HG03439 (cell line): ENCODE results near the gene UBE2F.

ENCODE experiments used
- ATAC-seq: cut with Tn5 transposase; IDR thresholded peaks from one replicate; pipeline ENCODE4 v1.9.1; 2021; ENCODE audit warnings: mild to moderate bottlenecking, moderate library complexity; ENCODE audit not compliant: unreplicated experiment

UBE2F gene

DNA sequence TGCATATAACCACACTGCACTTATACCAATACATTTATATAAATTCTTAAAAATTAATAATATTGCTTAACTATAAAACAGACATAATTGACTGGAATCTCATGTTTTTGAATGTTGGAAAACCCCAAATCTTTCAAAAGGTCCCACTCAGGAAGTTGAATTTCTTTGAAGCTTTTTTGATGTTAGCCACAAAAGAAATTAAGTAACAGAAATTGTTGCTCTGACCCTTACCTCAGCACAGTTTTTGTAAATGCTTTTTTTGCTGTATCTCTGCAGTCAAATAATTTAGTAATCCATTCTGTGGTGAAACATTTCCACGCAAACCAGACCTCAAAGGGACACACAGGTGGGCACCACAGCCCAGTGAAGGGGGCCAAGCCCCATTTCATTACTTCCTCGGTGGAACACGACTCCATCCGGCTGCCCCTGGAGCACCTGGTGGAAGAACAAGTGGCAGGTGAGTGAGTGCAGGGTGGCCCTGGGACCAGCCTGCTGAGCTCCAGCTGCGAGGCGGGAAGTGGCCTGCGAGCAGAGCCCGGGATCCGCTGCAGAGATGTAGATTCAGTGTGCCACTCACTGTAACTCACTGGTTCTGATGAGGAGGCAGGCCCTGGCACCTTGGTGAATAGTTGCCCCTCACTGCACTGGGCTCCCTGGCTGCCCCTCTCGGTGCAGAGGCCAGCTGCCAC, 102.4 kb downstream of the UBE2F start:
- ATAC-seq: no peak

DNA sequence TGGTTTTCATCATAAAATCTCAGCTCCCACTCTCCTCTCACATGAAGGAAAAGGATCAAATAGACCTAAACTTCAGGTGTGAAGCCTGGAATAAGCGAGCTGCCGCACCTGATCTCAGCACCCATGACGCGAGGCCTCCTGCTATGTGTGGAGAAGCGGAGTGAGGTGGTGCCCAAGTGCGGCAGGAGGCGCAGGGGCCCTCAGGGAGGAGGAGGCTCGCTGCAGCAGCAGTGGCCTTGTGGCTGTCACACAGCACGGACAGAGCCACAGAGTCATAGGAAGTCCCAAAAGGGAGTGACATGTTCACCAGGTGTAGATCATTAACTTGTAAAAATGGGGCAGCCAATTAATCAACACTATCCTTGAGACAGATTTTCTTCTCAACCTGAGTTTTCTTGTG, 103.1 kb downstream of the UBE2F start:
- ATAC-seq: no peak

DNA sequence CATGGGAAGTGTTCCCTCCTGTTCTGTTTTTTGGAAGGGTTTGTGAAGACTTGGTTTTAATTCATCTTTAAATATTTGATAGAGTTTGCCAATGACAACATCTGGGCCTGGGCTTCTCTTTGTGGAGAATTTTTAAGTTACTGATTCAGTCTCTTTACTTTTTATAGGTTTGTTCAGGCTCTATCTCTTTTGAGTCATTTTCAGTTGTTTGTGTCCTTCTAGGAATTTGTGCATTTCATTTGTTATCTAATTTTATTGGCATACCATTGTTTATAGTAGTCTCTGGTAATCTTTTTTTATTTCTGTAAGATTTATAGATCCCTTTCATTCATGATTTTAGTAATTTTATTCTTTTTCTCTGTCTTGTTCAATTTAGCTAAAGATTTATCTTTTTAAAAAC, 108.6 kb downstream of the UBE2F start:
- no peak for ATAC-seq

DNA sequence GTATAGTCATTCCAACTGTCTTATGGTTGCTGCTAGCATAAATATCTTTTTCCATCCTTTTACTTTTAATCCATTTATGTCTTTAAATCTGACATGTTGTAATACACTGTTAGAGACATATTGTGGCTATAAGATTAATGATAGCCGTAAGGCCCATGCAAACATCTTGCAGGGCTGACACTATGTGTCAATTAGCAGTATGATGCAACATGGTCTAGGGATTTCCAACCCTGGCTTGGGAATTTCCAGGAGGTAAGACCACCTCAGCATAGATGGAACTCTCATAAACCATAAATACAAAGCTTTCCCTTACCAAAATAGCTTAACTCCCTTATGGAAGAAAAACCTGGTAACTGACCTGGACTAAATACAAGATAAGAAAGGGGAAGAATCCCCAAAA, 110.5 kb downstream of the UBE2F start:
- ATAC-seq: no peak

DNA sequence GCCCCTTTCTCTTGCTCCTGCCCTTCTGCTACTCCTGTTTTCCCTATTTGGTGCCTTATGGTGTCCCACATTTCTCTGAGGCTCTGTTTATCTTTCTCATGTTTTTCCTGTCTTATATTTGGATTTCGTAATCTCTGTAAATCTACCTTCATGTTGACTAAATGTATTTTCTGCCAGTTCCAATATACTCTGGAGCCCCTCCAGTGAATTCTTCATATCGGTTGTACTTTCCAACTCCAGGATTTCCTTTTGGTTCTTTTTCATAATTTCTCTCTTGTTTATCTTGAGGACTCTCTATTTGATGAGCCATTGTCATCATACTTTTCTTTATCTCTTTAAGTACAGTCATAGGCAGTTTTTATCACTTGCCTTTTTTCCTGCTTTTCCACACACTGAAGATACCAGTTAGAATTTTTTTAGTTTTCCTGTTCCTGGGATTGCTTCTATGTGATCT, 113.1 kb downstream of the UBE2F start:
- ATAC-seq: no peak

DNA sequence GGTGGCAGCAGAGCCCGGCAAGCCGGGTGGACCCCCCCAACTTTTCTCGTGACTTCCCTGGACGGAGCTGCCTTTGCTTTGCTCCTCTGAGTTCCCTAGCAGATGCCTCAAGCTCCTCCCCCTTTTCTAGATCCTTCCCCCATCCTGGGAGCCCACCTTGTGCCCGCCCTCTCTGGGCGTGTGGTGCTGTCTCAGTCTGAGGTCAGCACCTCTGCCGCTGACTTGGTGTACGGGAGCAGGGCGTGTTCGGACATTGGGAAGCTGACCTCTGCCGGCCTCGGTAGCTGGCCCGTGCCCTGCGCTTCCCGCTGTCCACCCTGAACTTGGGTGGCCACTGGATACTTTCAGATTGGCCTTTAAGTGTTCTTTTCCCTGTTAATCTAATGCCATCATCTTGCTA, 113.7 kb downstream of the UBE2F start:
- no peak for ATAC-seq

DNA sequence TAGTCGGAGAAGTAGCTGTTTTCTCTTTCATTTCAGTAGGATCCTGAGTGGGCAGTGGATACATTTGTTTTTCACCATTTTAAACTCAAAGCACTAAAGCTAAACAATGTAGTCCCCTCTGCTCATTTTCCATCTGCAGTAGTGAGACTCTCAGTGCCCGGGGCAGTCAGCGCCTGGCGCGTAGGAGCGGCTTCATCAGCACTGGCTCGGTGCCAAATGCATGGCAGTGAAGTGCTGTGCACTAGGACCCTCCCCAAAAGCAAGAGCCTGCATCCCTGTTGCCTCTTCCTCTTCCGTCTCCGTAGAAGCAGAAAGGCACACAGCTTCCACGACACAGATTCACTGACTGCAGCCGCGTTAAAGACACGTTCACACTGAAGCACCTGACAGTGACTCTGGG, 114.3 kb downstream of the UBE2F start:
- no peak for ATAC-seq

DNA sequence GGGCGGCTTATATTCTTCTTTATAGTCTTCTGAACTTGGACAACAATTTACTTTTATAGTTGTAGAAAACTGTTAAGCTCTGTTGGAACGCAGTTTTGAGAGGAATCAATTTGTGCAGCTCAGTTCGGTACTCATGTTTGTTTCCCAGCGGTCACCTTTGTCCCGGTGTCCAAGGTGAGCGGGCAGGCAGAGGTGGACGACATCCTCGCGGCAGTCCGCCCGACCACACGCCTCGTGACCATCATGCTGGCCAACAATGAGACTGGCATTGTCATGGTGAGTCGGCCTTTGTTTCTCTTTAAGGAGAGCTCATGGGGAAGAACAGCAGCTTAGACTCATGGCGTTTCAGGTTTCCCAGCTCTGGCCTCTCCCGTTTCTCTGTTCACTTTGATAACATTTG, 114.7 kb downstream of the UBE2F start:
- no peak for ATAC-seq

DNA sequence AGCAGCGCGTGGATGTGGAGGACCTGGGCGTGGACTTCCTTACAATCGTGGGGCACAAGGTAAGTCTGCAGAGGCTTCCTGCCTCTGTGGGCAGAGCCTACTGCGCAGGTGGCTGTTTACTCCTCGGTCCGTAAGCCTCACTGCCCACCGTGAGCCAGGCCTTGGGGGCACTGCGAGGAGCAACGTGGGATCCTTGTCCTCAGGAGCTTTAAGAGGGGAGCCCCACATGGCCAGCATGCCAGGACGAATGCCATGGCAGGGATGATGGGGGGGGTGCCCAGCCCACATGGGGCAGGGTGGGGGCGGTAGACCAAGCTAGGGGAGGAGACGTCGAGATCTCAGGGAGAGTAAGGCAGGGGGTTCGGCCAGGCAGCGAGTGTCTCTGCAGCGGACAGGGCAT, 115.3 kb downstream of the UBE2F start:
- no peak for ATAC-seq

DNA sequence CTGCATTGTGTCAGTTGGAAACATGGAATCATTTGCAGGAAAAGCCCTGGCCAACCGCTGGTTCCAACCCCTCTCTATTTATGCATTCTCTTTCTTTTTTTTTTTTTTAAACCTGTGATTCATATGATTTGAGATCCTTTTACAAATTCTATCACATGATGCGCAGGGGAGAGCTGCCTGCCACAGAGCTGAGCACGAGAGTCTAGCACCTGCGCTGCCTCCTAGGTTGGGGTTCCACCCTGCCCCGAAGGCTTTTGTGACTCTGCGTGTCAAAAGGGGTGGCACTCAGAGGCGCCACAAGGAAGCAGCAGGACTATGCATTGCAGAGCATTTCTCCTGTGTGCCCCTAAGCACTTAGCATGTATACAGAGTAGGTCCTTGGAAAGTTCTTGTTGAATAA, 116.0 kb downstream of the UBE2F start:
- ATAC-seq: no peak

DNA sequence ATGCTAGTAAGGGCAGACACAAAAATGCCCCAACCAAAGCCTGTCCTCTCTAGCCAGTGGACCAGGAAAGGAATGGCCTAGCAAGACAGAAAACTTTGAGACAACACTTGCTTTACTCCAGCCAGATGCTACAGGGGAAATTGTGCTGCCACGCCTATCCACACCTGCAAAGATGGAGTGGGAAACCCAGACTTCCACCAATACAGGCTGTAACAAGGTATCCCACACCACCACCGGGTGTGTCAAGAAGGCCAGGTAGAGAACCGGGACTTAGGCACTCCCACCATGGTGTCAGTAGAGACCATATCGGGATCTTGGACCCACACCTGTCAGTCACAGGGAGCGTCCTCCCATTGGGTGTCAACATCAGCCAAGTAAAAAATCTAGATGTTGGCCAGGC, 117.1 kb downstream of the UBE2F start:
- no peak for ATAC-seq

DNA sequence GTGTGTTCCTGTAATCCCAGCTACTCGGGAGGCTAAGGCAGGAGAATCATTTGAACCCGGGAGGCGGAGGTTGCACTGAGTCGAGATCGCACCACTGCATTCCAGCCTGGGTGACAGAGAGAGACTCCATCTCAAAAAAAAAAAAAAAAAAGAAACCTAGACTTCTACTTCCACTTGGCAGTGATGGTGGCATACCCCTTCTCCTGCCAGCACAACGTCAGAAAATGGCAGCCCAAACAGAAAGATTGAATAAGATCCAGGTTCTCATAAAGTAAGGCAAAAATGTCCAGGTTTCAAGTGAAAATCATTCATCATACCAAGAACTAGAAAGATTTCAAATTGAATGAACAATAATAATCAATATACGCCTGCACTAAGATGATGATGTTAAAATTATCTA, 117.9 kb downstream of the UBE2F start:
- no peak for ATAC-seq

DNA sequence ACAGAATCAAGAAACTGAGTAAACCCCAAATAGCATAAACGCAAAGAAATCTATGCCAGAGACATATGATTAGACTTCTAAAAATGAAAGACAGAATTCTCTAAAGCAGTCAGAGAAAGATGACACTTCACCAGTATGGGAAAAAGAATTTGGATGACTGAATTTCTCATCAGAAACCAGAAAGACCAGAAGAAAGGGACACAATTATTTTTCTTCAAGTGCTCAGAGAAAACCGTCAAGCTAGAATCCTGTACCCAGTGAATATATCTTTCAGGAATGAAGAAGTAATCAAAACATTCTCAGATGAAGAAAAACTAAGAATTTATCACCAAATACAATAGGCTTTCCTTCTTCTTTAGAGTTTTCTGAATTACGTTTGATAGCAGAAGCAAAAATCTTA, 119.1 kb downstream of the UBE2F start:
- ATAC-seq: no peak

DNA sequence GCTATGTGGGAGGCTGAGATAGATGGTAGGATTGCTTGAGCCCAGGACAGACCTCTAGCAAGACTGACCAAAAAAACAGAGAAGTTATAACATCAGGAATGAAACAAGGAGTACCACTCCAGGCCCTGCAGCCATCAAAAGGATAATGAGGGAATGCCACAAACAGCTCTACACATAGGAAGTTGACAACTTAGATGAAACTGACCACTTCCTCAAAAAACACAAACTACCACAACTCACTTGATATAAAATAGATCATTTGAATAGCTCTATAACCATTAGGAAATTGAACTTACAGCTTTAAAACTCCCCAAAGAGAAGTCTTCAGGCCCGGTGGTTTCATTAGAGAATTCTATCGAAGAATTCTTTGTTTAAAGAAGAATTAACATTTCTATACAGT, 120.4 kb downstream of the UBE2F start:
- ATAC-seq: no peak

DNA sequence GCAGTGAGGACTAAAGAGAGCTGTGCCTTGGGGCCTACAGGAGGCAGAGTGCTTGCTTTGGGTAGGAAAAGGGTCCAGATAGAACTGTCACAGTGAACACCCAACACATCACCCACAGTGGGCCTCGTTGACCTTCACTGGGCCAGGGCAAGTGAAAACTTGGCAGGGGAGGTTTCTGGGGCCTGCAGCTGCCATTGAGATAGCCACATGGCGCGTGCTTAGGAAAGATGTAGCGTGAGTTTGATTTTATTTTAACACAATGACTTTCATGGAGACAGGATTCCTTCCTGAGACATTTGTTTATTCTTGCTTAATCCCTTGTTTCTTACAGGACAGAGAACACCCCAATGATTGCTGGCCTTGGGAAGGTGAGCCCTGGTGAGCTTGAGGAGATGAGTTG, 124.1 kb downstream of the UBE2F start:
- no peak for ATAC-seq

DNA sequence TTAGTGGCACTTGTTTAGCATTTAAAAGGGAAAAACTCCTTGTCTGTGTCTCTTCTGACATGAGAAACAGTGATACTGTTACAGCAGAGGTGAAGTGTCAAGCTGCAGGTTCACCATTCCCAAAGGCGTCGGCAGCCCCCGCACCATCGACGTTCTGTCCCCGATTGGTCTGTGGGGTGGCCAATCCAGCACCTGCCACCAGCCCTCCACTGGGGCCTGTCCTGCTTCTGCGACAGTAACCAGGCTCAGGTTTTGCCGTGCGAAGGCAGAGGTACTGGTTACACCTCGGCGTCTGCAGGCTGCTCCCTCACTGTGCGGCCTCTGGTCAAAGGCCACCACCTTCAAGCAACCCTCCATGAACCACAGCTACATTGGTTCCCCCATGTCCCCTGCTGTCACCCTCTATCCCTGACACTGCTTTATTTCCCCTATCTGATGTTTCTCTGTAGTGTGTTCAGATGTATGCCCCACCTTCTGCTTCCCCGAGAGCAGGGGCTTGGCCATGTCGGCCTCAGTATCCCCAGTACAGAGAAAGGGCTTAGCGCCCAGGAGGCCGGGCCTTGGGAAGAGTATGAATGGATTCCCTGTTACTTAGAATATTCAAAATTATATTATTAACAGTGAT, 124.7 kb downstream of the UBE2F start:
- ATAC-seq: no peak
